GM10847 (cell line): ENCODE results near the gene ZNF423.

ENCODE experiments used
- POLR2A ChIP-seq: IDR thresholded peaks from 2 replicates; pipeline ENCODE4 v1.6.1; 2011; ENCODE audit not compliant: insufficient read length; ENCODE audit errors: extremely low read depth

Gene ZNF423

GRCh38 chr16:49465661-49466528 is 390.0 kb downstream of the ZNF423 start:
- TF ChIP-seq POLR2A: no peak

- no peak for TF ChIP-seq POLR2A
Measured at GRCh38 chr16:49464877-49465504, 390.9 kb downstream of the ZNF423 start.

- no peak for TF ChIP-seq POLR2A
Measured at GRCh38 chr16:49464093-49464492, 391.8 kb downstream of the ZNF423 start.

- no peak for TF ChIP-seq POLR2A
Measured at GRCh38 chr16:49463529-49463928, 392.4 kb downstream of the ZNF423 start.

GRCh38 chr16:49462989-49463371 is 392.9 kb downstream of the ZNF423 start:
- TF ChIP-seq POLR2A: no peak

GRCh38 chr16:49462362-49462988 is 393.4 kb downstream of the ZNF423 start:
- TF ChIP-seq POLR2A: no peak

- TF ChIP-seq POLR2A: no peak
Measured at GRCh38 chr16:49461517-49461951, 394.4 kb downstream of the ZNF423 start.

GRCh38 chr16:49460786-49461470 is 395.0 kb downstream of the ZNF423 start:
- no peak for TF ChIP-seq POLR2A

- TF ChIP-seq POLR2A: no peak
Measured at GRCh38 chr16:49459953-49460735, 395.8 kb downstream of the ZNF423 start.

- TF ChIP-seq POLR2A: no peak
Measured at GRCh38 chr16:49458656-49459445, 397.1 kb downstream of the ZNF423 start.

GRCh38 chr16:49458243-49458642 is 397.7 kb downstream of the ZNF423 start:
- no peak for TF ChIP-seq POLR2A

GRCh38 chr16:49457196-49457595 is 398.7 kb downstream of the ZNF423 start:
- TF ChIP-seq POLR2A: no peak

- no peak for TF ChIP-seq POLR2A
Measured at GRCh38 chr16:49456763-49457162, 399.1 kb downstream of the ZNF423 start.
